NCI-H2227 (cell line): ENCODE results near the gene TTC36.
"Not testable (repeated sequence)": the region's sequence is repeated elsewhere in the genome, so short reads cannot be mapped to it uniquely, and the experiment has no call there.

Experiments used
- DNase-seq: peaks from one replicate; lab custom pipeline; 2025; ENCODE audit not compliant: unreplicated experiment; lab: John Stamatoyannopoulos, UW

Gene TTC36

DNA sequence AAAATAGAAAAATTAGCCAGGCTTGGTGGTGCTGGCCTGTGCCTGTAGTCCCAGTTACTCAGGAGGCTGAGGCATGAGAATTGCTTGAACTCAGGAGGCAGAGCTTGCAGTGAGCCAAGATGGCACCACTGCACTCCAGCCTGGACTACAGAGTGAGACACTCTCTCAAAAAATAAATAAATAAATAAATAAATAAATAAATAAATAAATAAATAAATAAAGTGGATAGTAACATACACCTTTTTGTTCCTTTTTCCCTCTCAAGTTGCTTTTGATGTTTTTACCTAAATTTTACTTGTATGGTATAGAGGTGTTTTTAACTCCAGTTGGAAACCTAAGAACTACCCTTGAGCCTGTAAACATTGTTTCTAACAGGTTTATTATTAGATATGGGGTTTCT, 50.7 kb downstream of the TTC36 start:
- DNase-seq = not testable (repeated sequence)
